GM18870 (cell line): ENCODE measurements around the gene ATXN1.

ENCODE experiments used
- ATAC-seq: cut with Tn5 transposase; IDR thresholded peaks from one replicate; pipeline ENCODE4 v1.9.1; 2021; ENCODE audit warnings: moderate library complexity; ENCODE audit not compliant: unreplicated experiment

ATXN1 gene

GRCh38 chr6:16249971-16250370 is 511.3 kb downstream of the ATXN1 start:
- ATAC-seq: no peak
